Measurements from ENCODE around the gene ABCC3.

The ABCC3 gene

GRCh38 chr17:50645748-50646682 lies 11.3 kb downstream of the ABCC3 start:
- H3K27ac ChIP-seq, result no peak overlapping the region
- TF ChIP-seq CTCF (IDR thresholded peaks at IDR 0.05) (no peak), ZFX (IDR thresholded peaks at IDR 0.05; ENCODE audit: borderline replicate concordance) (no peak)

- no peak overlapping the region for H3K27ac ChIP-seq
- no peak for TF ChIP-seq CTCF (IDR thresholded peaks at IDR 0.05)
- no peak for TF ChIP-seq ZFX (IDR thresholded peaks at IDR 0.05; ENCODE audit: borderline replicate concordance)
Measured at GRCh38 chr17:50647187-50647586, 12.5 kb downstream of the ABCC3 start.

GRCh38 chr17:50649042-50649908 lies 14.6 kb downstream of the ABCC3 start:
- 0 out of 2 replicates have a peak overlapping the region, but pooled peaks have one; percentile 6 for H3K27ac ChIP-seq
- no peak for TF ChIP-seq ZFX (IDR thresholded peaks at IDR 0.05; ENCODE audit: borderline replicate concordance)
- no peak for TF ChIP-seq CTCF (IDR thresholded peaks at IDR 0.05)

- no peak overlapping the region for H3K27ac ChIP-seq
- TF ChIP-seq CTCF (IDR thresholded peaks at IDR 0.05) (no peak), ZFX (IDR thresholded peaks at IDR 0.05; ENCODE audit: borderline replicate concordance) (no peak)
Measured at GRCh38 chr17:50651661-50652060, 17.0 kb downstream of the ABCC3 start.

GRCh38 chr17:50653738-50654137 lies 19.1 kb downstream of the ABCC3 start:
- TF ChIP-seq ZFX (IDR thresholded peaks at IDR 0.05; ENCODE audit: borderline replicate concordance) (no peak), CTCF (IDR thresholded peaks at IDR 0.05) (no peak)
- H3K27ac ChIP-seq, result no peak overlapping the region

GRCh38 chr17:50656509-50656908 lies 21.8 kb downstream of the ABCC3 start:
- H3K27ac ChIP-seq, result no peak overlapping the region

More at GRCh38 chr17:50656509-50656908, 21.8 kb downstream of the ABCC3 start:
- TF ChIP-seq CTCF (IDR thresholded peaks at IDR 0.05) (no peak), ZFX (IDR thresholded peaks at IDR 0.05; ENCODE audit: borderline replicate concordance) (no peak)

Data from 22Rv1 (cell line).